GM18951 (cell line): ENCODE measurements around the gene ADCY5.
"Not testable (repeated sequence)": the region's sequence is repeated elsewhere in the genome, so short reads cannot be mapped to it uniquely, and the experiment has no call there.

Experiments used
- POLR2A ChIP-seq: IDR thresholded peaks from 4 replicates; pipeline ENCODE4 v1.6.1; 2011; ENCODE audit warnings: mild to moderate bottlenecking; ENCODE audit not compliant: insufficient read length, insufficient read depth; ENCODE audit errors: extremely low read depth
- in situ Hi-C: fragments of 300-500 bp; cut with MboI; formaldehyde crosslinking; loops from one replicate; pipeline ENCODE4 v1.12.0; 2022; ENCODE audit warnings: low sequenced_read_pairs, mixed read lengths, inconsistent platforms; ENCODE audit not compliant: unreplicated experiment

Gene ADCY5

DNA sequence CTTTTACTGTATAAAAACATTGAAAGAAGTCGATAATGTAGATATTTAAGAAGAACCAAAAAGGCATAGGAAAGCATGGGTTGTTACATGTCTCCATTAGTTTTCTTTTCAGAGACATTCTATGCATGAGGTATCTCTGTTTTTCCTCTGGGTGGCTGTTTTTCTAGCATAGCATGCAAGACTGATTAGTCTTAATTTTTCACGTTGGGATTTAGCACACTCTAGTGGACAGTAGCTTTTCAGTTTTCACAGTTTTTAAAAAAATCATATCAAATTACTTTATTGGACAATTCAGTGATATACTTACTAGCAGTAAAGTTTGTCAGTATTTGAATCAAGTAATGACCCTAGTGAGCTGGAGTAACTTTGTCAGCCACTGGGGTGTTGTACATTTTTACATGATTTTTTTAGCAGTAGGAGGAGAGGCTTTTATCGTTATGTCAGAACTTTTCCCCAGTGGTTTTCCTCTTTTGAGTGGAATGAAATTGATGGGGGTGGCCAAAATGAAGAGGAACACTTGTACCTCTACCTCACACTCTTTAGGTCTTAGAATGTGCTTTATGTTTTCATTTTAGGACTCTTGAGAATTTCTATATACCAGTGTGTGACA, 190.0 kb downstream of the ADCY5 start:
- in situ Hi-C loops = no loop called here
- TF ChIP-seq POLR2A = no peak

DNA sequence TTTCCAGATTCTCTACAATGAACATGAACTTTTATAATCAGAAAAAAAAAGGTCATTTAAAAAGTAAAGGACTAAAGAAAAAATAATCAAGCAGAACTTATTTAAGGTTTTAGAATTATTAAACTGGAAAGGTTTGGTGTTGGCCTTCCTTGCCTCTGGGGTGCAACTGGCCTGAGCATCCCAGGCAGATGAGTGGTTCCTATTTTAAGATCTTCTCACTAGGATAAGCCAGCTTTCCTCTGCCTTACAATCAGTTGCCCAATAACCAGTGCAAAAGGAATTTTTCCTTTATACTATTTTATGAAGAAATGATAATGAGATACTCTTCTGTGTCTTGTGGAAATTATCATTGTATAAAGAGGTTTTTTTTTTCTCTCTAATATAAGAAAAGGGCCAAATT, 190.5 kb downstream of the ADCY5 start:
- TF ChIP-seq POLR2A = no peak
- in situ Hi-C loops = no loop called here

DNA sequence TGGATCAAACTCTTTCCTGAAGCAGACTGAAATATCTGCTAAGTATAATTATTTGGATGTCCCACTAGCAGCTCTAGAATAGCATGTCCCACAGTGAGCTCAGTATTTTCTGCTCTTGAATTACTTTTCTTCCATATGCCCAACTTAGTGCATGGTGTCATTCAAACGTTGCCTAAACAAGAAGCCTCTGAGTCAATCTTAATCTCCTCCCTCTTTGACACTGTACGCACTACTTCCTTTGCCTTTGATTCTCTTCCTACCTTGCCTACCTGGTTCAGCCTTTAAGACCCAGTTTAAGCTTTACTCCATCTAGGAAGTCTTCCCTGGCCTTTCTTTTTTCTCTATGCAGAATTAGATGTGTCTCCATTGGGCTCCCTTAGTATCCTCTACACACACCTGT, 192.6 kb downstream of the ADCY5 start:
- TF ChIP-seq POLR2A = no peak
- in situ Hi-C loops = no loop called here

DNA sequence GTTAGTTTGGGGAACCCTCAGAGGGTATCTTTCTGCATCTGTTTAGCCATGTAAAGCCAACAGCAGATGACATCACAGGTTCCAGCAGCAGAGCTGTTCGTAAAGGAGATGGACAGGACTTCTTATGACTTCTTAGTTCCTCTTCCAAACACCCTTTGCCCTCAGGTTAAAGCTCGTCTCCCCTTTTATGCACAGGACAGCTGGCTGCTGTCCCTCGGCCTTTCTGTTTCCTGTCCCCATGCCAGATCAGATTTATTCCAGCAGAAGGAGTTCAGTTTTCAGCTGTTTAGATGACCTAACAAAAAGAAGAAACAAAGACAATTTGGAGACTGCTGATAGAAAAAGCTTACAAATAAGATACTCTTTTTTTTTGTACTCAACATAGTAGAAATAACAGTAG, 202.0 kb downstream of the ADCY5 start:
- in situ Hi-C loops = no loop called here
- no peak for TF ChIP-seq POLR2A

DNA sequence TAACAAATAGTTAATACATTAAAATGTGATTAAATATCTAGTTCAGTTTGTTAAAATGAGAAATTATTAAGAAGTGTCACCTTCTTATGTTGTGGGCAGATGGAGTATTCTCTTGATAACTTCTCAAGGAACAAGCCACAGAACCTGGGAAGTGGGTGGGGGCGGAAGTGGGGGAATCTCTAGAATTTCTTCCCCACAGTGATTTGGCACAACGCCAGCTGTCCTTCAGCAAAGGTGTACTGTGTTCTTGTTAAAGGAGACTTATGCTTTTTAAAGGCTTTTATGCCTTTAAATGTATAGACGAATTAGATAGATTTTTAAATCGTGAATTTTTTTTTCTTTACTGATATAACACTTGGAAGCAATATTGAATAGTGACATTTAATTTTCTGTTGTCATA, 204.8 kb downstream of the ADCY5 start:
- in situ Hi-C loops = no loop called here
- no peak for TF ChIP-seq POLR2A

DNA sequence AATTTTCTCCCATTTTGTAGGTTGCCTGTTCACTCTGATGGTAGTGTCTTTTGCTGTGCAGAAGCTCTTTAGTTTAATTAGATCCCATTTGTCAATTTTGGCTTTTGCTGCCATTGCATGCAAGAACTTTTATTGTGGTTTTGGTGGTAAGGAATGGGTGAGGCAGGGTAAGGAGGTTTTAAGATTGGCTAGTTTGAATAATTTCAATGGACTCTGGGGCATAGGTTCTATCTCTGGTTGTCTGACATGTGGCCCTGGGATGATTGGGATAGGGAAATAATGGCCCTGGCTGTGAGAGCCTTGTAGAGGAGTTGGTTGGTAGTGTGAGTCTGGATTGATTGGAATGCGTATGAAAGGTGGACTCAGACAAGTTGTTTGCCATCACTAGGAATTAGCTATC, 209.1 kb downstream of the ADCY5 start:
- no peak for TF ChIP-seq POLR2A
- in situ Hi-C loops = no loop called here

DNA sequence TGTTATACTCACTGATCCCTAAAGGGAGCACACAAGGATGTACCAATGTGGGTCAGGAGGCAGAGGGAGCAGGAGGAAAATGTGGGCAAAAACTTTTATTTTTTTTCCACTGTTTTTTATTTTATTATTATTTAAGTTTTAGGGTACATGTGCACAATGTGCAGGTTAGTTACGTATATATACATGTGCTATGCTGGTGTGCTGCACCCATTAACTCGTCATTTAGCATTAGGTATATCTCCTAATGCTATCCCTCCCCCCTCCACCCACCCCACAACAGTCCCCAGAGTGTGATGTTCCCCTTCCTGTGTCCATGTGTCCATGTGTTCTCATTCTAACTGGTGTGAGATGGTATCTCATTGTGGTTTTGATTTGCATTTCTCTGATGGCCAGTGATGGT, 209.7 kb downstream of the ADCY5 start:
- in situ Hi-C loops = not testable (repeated sequence)

DNA sequence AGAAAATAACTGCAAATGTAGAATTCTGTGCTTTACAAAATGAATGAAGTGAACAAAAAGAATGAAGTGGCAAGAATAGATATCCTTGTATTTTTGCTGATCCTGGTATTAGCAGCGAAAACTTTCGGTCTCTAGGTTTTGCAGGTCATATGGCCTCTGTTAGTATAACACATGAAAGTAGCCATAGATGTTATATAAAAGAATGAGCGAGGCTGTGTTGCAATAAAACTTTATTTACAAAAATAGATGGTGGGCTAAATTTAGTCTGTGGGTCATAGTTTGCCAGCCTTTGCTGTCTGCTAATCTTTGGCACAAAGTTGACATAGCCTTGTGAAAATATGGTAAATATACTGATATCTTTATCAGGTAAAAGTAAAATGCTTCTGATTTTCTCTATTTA, 212.0 kb downstream of the ADCY5 start:
- no peak for TF ChIP-seq POLR2A
- in situ Hi-C loops = no loop called here
